ENCODE data around the gene CDKN2B.

CDKN2B gene

DNA sequence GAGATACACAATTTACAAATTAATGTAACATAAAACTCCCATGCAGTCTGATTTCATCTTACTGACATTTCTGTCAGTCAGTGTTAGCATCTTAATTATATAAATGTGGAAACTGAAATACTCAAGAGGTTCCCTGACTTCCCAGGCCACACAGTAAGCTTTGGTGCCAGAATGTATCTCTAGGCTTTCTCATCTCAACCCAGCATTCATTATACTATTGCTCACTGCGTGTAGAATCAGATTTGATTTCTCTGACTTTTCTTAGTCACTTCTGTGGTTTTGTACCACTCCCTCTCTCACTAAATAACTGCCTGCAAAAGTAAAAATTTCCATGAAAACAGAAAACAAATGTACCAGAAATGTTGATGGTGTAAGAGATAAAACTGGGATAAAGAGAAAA is 31.7 kb upstream of the CDKN2B start:
- H3K79me2 ChIP-seq (ENCODE audit: insufficient read depth, low read depth): no peaks in the 10 kb centered on the region
- no peak overlapping the region for H3K27ac ChIP-seq
- H3K4me3 ChIP-seq (IDR thresholded peaks at IDR 0.05; ENCODE audit: insufficient read depth, low read depth, low read length): no peak overlapping the region
- H3K27me3 ChIP-seq (ENCODE audit: insufficient read depth, low read depth): no peaks in the 10 kb centered on the region
- no peaks in the 10 kb centered on the region for H3K36me3 ChIP-seq (ENCODE audit: insufficient read depth)
- no peaks in the 10 kb centered on the region for H4K20me1 ChIP-seq (ENCODE audit: insufficient read depth)
- H3K4me1 ChIP-seq (ENCODE audit: low read depth, poor library complexity, severe bottlenecking): peaks cover 83% of the 10 kb centered on the region
- no peak overlapping the region for H2AFZ ChIP-seq (ENCODE audit: low read depth)
- H3K9ac ChIP-seq: no peak overlapping the region
- H3K4me2 ChIP-seq: no peak overlapping the region
- TF ChIP-seq, protein P1, sequence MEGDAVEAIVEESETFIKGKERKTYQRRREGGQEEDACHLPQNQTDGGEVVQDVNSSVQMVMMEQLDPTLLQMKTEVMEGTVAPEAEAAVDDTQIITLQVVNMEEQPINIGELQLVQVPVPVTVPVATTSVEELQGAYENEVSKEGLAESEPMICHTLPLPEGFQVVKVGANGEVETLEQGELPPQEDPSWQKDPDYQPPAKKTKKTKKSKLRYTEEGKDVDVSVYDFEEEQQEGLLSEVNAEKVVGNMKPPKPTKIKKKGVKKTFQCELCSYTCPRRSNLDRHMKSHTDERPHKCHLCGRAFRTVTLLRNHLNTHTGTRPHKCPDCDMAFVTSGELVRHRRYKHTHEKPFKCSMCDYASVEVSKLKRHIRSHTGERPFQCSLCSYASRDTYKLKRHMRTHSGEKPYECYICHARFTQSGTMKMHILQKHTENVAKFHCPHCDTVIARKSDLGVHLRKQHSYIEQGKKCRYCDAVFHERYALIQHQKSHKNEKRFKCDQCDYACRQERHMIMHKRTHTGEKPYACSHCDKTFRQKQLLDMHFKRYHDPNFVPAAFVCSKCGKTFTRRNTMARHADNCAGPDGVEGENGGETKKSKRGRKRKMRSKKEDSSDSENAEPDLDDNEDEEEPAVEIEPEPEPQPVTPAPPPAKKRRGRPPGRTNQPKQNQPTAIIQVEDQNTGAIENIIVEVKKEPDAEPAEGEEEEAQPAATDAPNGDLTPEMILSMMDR (conservative IDR thresholded peaks at IDR 0.05; ENCODE audit: low read depth, low read length): no peak

DNA sequence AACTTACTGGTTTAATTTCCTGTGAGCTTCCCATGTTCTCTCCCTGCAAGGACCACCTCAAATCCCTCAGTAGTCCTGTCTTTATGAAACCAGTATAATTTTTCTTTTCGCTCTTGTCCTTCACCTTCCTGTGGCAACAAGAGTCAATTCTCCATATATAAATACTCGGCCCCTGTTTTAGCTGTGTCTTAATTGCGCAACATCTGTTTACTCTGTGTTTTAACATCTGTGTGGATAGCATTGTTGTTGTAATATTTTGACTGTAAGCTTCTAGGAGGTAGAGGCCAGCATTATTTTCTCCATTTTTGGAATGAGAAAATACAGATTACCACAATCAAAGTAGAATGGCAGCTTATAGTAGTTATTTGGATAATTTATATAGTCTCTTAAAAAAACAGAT is 30.2 kb upstream of the CDKN2B start:
- Histone ChIP-seq H2AFZ (ENCODE audit: low read depth) (no peak overlapping the region), H3K27ac (no peak overlapping the region), H3K9ac (no peak overlapping the region), H3K4me2 (no peak overlapping the region), H3K4me1 (ENCODE audit: low read depth, poor library complexity, severe bottlenecking) (peaks cover 83% of the 10 kb centered on the region), H3K4me3 (IDR thresholded peaks at IDR 0.05; ENCODE audit: insufficient read depth, low read depth, low read length) (no peak overlapping the region), H3K79me2 (ENCODE audit: insufficient read depth, low read depth) (no peaks in the 10 kb centered on the region), H3K27me3 (ENCODE audit: insufficient read depth, low read depth) (no peaks in the 10 kb centered on the region), H3K36me3 (ENCODE audit: insufficient read depth) (no peaks in the 10 kb centered on the region), H4K20me1 (ENCODE audit: insufficient read depth) (no peaks in the 10 kb centered on the region)
- TF ChIP-seq, protein P1 (conservative IDR thresholded peaks at IDR 0.05; ENCODE audit: low read depth, low read length): no peak

DNA sequence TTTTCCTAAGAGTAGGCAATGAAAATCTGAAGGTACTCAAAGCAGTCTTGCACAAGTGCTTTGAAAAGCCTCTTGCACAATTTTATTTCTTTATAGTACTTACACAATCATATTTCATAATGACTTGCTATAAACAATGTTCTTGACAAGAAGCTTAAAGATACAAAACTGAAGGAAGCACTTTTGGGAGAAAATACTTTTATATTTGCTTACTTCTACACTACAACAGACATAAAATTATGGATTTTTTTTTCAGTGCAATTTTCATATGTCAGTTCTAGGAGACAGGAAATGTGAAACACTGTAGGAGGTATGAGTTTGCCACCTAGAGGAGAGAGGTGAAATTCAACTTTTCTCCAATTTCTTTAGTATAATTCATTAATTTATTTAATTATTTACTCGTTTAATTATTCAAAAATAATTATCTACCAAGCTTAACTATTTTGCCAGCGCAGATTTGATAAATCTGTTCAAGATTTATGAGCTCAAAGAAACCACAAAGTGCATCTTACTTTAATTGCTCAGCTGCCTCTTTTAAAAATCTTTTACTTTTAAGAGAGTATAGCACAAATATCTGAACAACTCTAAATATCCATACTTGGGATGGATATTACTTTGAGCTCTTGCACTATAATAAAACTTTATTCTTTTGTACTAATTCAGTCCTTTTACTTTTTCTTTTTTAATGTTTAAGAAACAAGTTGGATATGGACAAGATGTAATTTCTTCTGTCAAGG is 29.0 kb upstream of the CDKN2B start:
- Histone ChIP-seq H3K4me3 (IDR thresholded peaks at IDR 0.05; ENCODE audit: insufficient read depth, low read depth, low read length) (no peak overlapping the region), H3K27me3 (ENCODE audit: insufficient read depth, low read depth) (no peaks in the 10 kb centered on the region), H3K4me2 (peak overlapping the region; percentile 58), H4K20me1 (ENCODE audit: insufficient read depth) (no peaks in the 10 kb centered on the region), H3K27ac (no peak overlapping the region; the same call in 1 of the 2 replicates), H3K79me2 (ENCODE audit: insufficient read depth, low read depth) (no peaks in the 10 kb centered on the region), H3K36me3 (ENCODE audit: insufficient read depth) (no peaks in the 10 kb centered on the region), H3K9ac (no peak overlapping the region), H2AFZ (ENCODE audit: low read depth) (no peak overlapping the region), H3K4me1 (ENCODE audit: low read depth, poor library complexity, severe bottlenecking) (peaks cover 89% of the 10 kb centered on the region)
- TF ChIP-seq, protein P1 (conservative IDR thresholded peaks at IDR 0.05; ENCODE audit: low read depth, low read length): peak; percentile 65; the same call in 1 of the 2 replicates

DNA sequence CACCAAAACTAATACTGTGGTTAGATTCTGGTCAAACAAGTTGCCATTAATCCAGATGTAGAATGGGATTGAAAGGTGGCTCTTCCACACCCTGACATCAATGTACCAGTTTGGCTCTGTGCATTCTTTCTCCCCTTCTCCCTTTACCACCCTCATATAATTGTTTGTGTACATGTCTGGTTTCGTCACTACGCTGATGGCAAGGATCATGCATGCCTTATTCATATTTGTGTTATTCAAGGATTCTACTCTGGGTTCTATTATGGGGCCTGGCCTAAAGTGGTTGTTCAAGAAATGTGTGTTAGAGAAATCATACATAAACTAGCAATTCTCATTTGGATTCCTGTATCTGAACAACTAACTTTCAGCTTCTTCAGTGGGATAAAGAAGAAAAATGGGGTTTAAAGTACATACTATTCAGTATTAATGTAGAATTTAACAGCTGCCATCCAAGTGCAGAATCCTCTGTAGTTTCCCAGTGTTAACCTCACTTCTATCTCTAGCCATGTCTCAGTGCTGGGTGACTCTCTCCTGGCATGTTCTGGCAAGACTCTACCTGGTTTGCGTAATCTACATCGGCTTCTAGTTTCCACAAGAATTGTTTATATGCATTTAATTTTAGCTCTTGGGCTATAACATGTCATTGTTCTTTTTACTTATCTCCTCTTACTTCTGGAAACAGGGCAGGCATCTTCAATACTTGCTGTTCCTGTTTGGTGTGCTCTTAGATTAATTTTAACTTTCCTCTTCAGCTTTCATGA is 27.9 kb upstream of the CDKN2B start:
- Histone ChIP-seq H3K79me2 (ENCODE audit: insufficient read depth, low read depth) (no peaks in the 10 kb centered on the region), H3K27ac (peak overlapping the region; percentile 60; the same call in 1 of the 2 replicates), H2AFZ (ENCODE audit: low read depth) (no peak overlapping the region), H3K27me3 (ENCODE audit: insufficient read depth, low read depth) (no peaks in the 10 kb centered on the region), H4K20me1 (ENCODE audit: insufficient read depth) (no peaks in the 10 kb centered on the region), H3K9ac (no peak overlapping the region), H3K4me2 (peak overlapping the region; percentile 84), H3K4me3 (IDR thresholded peaks at IDR 0.05; ENCODE audit: insufficient read depth, low read depth, low read length) (no peak overlapping the region), H3K36me3 (ENCODE audit: insufficient read depth) (no peaks in the 10 kb centered on the region), H3K4me1 (ENCODE audit: low read depth, poor library complexity, severe bottlenecking) (peaks cover 97% of the 10 kb centered on the region)
- TF ChIP-seq, protein P1 (conservative IDR thresholded peaks at IDR 0.05; ENCODE audit: low read depth, low read length): no peak
